ENCODE data around the gene TIGD6. TPM values are rescaled to one million over a fixed set of nuclear protein-coding genes. Genes with fewer than 3 reads are reported as not detected.

TIGD6 gene
- total RNA-seq, 1 experiment from 2014 or later, result 2.1 TPM

DNA sequence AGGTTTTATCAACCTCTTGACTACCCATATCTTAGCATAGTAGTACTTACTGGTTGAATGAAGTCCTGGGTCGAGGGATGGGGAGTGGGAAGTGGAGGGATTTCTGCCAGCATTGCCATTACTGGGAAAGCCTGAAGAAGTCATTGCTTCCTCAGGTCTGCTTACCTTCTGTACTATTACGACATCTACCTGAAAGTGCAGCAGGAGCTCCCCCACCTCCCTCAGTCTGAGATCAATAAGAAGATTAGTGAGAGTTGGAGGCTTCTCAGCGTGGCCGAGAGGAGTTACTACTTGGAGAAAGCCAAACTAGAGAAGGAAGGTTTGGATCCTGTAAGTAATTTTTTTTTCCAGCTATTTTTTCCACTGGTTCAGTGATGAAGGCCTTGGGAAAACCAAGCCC lies 5.9 kb upstream of the TIGD6 start:
- no peaks in the 10 kb centered on the region for H3K27me3 Mint-ChIP-seq (ENCODE audit: low read depth)
- ChIA-PET POLR2A (no interaction called here), CTCF (interaction anchor here (0.6 to 1.5 kb wide), 3 partner anchors 14 to 170 kb away, joined by 3 to 6 read pairs (median 3); no protein-coding TSS in a partner anchor)

DNA sequence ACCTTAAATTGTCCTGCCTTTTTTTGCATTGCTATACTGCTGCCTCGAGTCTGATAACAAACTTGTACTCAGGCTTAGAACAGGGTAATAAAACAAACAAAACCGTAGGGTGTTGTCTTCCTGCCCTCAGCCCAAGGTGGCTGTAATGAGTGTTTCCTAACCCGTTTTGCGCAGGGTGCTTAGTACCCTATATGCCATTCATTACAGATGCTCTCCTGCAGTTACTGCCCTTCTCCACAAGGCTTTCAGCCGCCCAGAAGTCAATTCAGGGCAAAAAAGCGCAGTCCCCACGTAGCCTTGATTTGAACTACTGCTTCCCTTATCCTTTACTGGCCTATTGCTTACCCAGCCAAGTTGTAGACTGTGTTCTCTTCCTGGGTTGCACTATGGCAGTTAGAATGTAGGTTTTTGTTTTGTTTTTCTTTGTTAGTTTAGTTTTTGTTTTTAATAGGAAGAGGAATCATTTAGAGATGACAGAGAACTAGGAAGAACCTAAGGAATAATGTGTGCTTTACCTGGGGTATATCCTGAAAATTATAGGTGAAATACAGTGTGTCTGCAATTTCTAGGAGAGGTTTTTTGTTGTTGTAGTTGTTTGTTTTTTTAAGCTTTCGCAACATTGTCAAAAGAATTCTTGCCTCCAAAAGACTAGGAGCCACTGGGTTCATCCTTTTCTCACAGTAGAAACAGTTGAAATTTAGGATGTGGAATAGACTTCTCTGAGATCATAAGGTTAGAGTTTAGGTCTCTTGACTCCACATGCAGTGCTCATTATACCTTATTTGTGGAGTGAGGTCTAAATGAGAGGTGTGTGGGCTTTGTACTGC lies 1.4 kb upstream of the TIGD6 start:
- DNase-seq (ENCODE audit: low spot score) (peak; percentile 36), ATAC-seq (peak; percentile 49)
- peaks cover 26% of the 10 kb centered on the region for H3K36me3 Mint-ChIP-seq
- ChIA-PET CTCF (interaction anchor here (0.6 to 2.2 kb wide), 3 partner anchors 11 to 154 kb away, joined by 3 to 15 read pairs (median 4); partner anchors contain the start of genes PDGFRB and SLC26A2), POLR2A (no interaction called here)
- H3K4me3 Mint-ChIP-seq, result peak overlapping the region; percentile 94
- no peaks in the 10 kb centered on the region for H3K9me3 Mint-ChIP-seq
- TF ChIP-seq, protein P1, sequence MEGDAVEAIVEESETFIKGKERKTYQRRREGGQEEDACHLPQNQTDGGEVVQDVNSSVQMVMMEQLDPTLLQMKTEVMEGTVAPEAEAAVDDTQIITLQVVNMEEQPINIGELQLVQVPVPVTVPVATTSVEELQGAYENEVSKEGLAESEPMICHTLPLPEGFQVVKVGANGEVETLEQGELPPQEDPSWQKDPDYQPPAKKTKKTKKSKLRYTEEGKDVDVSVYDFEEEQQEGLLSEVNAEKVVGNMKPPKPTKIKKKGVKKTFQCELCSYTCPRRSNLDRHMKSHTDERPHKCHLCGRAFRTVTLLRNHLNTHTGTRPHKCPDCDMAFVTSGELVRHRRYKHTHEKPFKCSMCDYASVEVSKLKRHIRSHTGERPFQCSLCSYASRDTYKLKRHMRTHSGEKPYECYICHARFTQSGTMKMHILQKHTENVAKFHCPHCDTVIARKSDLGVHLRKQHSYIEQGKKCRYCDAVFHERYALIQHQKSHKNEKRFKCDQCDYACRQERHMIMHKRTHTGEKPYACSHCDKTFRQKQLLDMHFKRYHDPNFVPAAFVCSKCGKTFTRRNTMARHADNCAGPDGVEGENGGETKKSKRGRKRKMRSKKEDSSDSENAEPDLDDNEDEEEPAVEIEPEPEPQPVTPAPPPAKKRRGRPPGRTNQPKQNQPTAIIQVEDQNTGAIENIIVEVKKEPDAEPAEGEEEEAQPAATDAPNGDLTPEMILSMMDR (IDR thresholded peaks at IDR 0.05), result peak; percentile 60
- no peak for TF ChIP-seq NR2C2 (CRISPR knock-in tag; IDR thresholded peaks at IDR 0.05)
- H3K4me1 Mint-ChIP-seq, result peaks cover 22% of the 10 kb centered on the region
- no peaks in the 10 kb centered on the region for H3K27me3 Mint-ChIP-seq (ENCODE audit: low read depth)
- H3K27ac Mint-ChIP-seq, result peak overlapping the region; percentile 88

More for the DNA sequence above, 5.9 kb upstream of the TIGD6 start:
- ATAC-seq (no peak), DNase-seq (ENCODE audit: low spot score) (no peak)
- TF ChIP-seq, protein P2, sequence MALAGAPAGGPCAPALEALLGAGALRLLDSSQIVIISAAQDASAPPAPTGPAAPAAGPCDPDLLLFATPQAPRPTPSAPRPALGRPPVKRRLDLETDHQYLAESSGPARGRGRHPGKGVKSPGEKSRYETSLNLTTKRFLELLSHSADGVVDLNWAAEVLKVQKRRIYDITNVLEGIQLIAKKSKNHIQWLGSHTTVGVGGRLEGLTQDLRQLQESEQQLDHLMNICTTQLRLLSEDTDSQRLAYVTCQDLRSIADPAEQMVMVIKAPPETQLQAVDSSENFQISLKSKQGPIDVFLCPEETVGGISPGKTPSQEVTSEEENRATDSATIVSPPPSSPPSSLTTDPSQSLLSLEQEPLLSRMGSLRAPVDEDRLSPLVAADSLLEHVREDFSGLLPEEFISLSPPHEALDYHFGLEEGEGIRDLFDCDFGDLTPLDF (CRISPR knock-in tag; IDR thresholded peaks at IDR 0.05), result no peak
- TF ChIP-seq CBFB (CRISPR knock-in tag; IDR thresholded peaks at IDR 0.05; ENCODE audit: low read depth) (no peak), IRF2 (CRISPR knock-in tag; IDR thresholded peaks at IDR 0.05; ENCODE audit: borderline replicate concordance, low read depth) (no peak), ZNF219 (CRISPR knock-in tag; IDR thresholded peaks at IDR 0.05; ENCODE audit: borderline replicate concordance) (no peak)
- TF ChIP-seq, protein P3, sequence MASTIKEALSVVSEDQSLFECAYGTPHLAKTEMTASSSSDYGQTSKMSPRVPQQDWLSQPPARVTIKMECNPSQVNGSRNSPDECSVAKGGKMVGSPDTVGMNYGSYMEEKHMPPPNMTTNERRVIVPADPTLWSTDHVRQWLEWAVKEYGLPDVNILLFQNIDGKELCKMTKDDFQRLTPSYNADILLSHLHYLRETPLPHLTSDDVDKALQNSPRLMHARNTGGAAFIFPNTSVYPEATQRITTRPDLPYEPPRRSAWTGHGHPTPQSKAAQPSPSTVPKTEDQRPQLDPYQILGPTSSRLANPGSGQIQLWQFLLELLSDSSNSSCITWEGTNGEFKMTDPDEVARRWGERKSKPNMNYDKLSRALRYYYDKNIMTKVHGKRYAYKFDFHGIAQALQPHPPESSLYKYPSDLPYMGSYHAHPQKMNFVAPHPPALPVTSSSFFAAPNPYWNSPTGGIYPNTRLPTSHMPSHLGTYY (CRISPR knock-in tag; IDR thresholded peaks at IDR 0.05), result no peak
- TF ChIP-seq, protein P4, sequence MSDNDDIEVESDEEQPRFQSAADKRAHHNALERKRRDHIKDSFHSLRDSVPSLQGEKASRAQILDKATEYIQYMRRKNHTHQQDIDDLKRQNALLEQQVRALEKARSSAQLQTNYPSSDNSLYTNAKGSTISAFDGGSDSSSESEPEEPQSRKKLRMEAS (CRISPR knock-in tag; IDR thresholded peaks at IDR 0.05), result no peak
- TF ChIP-seq, protein P5, sequence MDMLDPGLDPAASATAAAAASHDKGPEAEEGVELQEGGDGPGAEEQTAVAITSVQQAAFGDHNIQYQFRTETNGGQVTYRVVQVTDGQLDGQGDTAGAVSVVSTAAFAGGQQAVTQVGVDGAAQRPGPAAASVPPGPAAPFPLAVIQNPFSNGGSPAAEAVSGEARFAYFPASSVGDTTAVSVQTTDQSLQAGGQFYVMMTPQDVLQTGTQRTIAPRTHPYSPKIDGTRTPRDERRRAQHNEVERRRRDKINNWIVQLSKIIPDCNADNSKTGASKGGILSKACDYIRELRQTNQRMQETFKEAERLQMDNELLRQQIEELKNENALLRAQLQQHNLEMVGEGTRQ (CRISPR knock-in tag; IDR thresholded peaks at IDR 0.05), result no peak
- TF ChIP-seq, protein P6, sequence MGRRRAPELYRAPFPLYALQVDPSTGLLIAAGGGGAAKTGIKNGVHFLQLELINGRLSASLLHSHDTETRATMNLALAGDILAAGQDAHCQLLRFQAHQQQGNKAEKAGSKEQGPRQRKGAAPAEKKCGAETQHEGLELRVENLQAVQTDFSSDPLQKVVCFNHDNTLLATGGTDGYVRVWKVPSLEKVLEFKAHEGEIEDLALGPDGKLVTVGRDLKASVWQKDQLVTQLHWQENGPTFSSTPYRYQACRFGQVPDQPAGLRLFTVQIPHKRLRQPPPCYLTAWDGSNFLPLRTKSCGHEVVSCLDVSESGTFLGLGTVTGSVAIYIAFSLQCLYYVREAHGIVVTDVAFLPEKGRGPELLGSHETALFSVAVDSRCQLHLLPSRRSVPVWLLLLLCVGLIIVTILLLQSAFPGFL (CRISPR knock-in tag; IDR thresholded peaks at IDR 0.05; ENCODE audit: borderline replicate concordance), result no peak
- TF ChIP-seq, protein P7, sequence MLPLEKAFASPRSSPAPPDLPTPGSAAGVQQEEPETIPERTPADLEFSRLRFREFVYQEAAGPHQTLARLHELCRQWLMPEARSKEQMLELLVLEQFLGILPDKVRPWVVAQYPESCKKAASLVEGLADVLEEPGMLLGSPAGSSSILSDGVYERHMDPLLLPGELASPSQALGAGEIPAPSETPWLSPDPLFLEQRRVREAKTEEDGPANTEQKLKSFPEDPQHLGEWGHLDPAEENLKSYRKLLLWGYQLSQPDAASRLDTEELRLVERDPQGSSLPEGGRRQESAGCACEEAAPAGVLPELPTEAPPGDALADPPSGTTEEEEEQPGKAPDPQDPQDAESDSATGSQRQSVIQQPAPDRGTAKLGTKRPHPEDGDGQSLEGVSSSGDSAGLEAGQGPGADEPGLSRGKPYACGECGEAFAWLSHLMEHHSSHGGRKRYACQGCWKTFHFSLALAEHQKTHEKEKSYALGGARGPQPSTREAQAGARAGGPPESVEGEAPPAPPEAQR (CRISPR knock-in tag; IDR thresholded peaks at IDR 0.05), result no peak
- TF ChIP-seq, protein P8, sequence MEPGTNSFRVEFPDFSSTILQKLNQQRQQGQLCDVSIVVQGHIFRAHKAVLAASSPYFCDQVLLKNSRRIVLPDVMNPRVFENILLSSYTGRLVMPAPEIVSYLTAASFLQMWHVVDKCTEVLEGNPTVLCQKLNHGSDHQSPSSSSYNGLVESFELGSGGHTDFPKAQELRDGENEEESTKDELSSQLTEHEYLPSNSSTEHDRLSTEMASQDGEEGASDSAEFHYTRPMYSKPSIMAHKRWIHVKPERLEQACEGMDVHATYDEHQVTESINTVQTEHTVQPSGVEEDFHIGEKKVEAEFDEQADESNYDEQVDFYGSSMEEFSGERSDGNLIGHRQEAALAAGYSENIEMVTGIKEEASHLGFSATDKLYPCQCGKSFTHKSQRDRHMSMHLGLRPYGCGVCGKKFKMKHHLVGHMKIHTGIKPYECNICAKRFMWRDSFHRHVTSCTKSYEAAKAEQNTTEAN (CRISPR knock-in tag; IDR thresholded peaks at IDR 0.05), result no peak
- TF ChIP-seq, protein P9, sequence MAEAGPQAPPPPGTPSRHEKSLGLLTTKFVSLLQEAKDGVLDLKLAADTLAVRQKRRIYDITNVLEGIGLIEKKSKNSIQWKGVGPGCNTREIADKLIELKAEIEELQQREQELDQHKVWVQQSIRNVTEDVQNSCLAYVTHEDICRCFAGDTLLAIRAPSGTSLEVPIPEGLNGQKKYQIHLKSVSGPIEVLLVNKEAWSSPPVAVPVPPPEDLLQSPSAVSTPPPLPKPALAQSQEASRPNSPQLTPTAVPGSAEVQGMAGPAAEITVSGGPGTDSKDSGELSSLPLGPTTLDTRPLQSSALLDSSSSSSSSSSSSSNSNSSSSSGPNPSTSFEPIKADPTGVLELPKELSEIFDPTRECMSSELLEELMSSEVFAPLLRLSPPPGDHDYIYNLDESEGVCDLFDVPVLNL (CRISPR knock-in tag; IDR thresholded peaks at IDR 0.05; ENCODE audit: borderline replicate concordance, low read depth), result no peak
- Mint-ChIP-seq H3K4me3 (no peak overlapping the region), H3K27ac (no peak overlapping the region), H3K4me1 (peaks cover 10% of the 10 kb centered on the region), H3K9me3 (no peaks in the 10 kb centered on the region), H3K36me3 (peaks cover 46% of the 10 kb centered on the region)

Data from WTC11 (cell line).